IPS-20b (cell line): Measurements from ENCODE around the gene IPO8.
"Not testable (repeated sequence)": the region's sequence is repeated elsewhere in the genome, so short reads cannot be mapped to it uniquely, and the experiment has no call there.

ENCODE experiments used
- H3K27ac ChIP-seq: one replicate; pipeline ENCODE4 v1.5.1; 2013; ENCODE audit warnings: low read length
- H3K27me3 ChIP-seq: 2 replicates; pipeline ENCODE4 v1.6.1; 2013; ENCODE audit warnings: mild to moderate bottlenecking, low read length, inconsistent platforms; ENCODE audit not compliant: insufficient read depth
- H3K36me3 ChIP-seq: 2 replicates; pipeline ENCODE4 v1.6.1; 2013; ENCODE audit warnings: low read depth, mild to moderate bottlenecking, inconsistent platforms, low read length, moderate library complexity; ENCODE audit not compliant: insufficient read depth
- H3K4me1 ChIP-seq: 2 replicates; pipeline ENCODE4 v1.6.1; 2013; ENCODE audit warnings: mild to moderate bottlenecking, control low read depth, inconsistent platforms, low read length, moderate library complexity; ENCODE audit not compliant: insufficient read depth
- H3K4me3 ChIP-seq: 2 replicates; pipeline ENCODE4 v1.5.1; 2013; ENCODE audit warnings: mild to moderate bottlenecking, low read length, inconsistent platforms
- H3K9ac ChIP-seq: 2 replicates; pipeline ENCODE4 v1.6.1; 2013; ENCODE audit warnings: low read depth, mild to moderate bottlenecking, inconsistent platforms, low read length, moderate library complexity
- H3K9me3 ChIP-seq: 2 replicates; pipeline ENCODE4 v1.6.1; 2013; ENCODE audit warnings: mild to moderate bottlenecking, low read depth, low read length, inconsistent platforms; ENCODE audit not compliant: insufficient read depth

The IPO8 gene

DNA sequence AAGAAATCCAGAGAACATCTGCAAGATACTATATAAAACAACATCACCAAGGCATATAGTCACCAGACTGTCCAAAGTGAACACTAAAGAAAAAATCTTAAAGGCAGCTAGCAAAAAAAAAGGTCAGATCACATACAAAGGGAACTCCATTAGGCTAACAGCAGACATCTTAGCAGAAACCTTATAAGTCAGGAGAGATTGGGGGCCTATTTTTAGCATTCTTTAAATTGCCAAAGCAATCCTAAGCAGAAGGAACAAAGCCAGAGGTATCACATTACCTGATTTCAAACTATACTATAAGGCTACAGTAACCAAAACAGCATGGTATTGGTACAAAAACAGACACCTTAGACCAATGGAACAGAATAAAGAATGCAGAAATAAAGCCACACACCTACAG, 92.5 kb downstream of the IPO8 start:
- H3K4me1 ChIP-seq: no peaks in the 10 kb centered on the region
- H3K27ac ChIP-seq: no peak overlapping the region
- H3K9ac ChIP-seq: no peak overlapping the region
- no peaks in the 10 kb centered on the region for H3K27me3 ChIP-seq
- H3K36me3 ChIP-seq: no peaks in the 10 kb centered on the region
- no peak overlapping the region for H3K4me3 ChIP-seq
- peaks cover 6% of the 10 kb centered on the region; the same call in 1 of the 2 replicates for H3K9me3 ChIP-seq

GRCh38 chr12:30602678-30603077, 93.0 kb downstream of the IPO8 start:
- H3K27me3 ChIP-seq: no peaks in the 10 kb centered on the region
- no peak overlapping the region for H3K27ac ChIP-seq

GRCh38 chr12:30599608-30600007, 96.1 kb downstream of the IPO8 start:
- no peak overlapping the region for H3K4me3 ChIP-seq
- no peaks in the 10 kb centered on the region for H3K36me3 ChIP-seq
- H3K9me3 ChIP-seq: peaks cover 15% of the 10 kb centered on the region
- H3K4me1 ChIP-seq: no peaks in the 10 kb centered on the region
- no peaks in the 10 kb centered on the region for H3K27me3 ChIP-seq
- H3K27ac ChIP-seq: no peak overlapping the region
- no peak overlapping the region for H3K9ac ChIP-seq

More at GRCh38 chr12:30602678-30603077, 93.0 kb downstream of the IPO8 start:
- no peak overlapping the region for H3K4me3 ChIP-seq
- no peaks in the 10 kb centered on the region for H3K36me3 ChIP-seq
- no peaks in the 10 kb centered on the region for H3K4me1 ChIP-seq
- no peak overlapping the region for H3K9ac ChIP-seq
- H3K9me3 ChIP-seq: peaks cover 6% of the 10 kb centered on the region; the same call in 1 of the 2 replicates

GRCh38 chr12:30598889-30599288, 96.8 kb downstream of the IPO8 start:
- Histone ChIP-seq H3K9ac (no peak overlapping the region), H3K27ac (no peak overlapping the region), H3K4me3 (no peak overlapping the region), H3K27me3 (no peaks in the 10 kb centered on the region), H3K9me3 (peaks cover 15% of the 10 kb centered on the region), H3K4me1 (no peaks in the 10 kb centered on the region), H3K36me3 (no peaks in the 10 kb centered on the region)

GRCh38 chr12:30595742-30596141, 99.9 kb downstream of the IPO8 start:
- no peaks in the 10 kb centered on the region for H3K36me3 ChIP-seq
- peaks cover 9% of the 10 kb centered on the region for H3K9me3 ChIP-seq
- no peaks in the 10 kb centered on the region for H3K27me3 ChIP-seq
- no peak overlapping the region for H3K4me3 ChIP-seq
- no peak overlapping the region for H3K27ac ChIP-seq
- no peaks in the 10 kb centered on the region for H3K4me1 ChIP-seq
- no peak overlapping the region for H3K9ac ChIP-seq

GRCh38 chr12:30594509-30594908, 101.2 kb downstream of the IPO8 start:
- H3K4me1 ChIP-seq: no peaks in the 10 kb centered on the region
- no peaks in the 10 kb centered on the region for H3K36me3 ChIP-seq
- H3K4me3 ChIP-seq: no peak overlapping the region
- H3K27me3 ChIP-seq: no peaks in the 10 kb centered on the region
- no peak overlapping the region for H3K9ac ChIP-seq
- H3K27ac ChIP-seq: no peak overlapping the region
- peaks cover 9% of the 10 kb centered on the region for H3K9me3 ChIP-seq

DNA sequence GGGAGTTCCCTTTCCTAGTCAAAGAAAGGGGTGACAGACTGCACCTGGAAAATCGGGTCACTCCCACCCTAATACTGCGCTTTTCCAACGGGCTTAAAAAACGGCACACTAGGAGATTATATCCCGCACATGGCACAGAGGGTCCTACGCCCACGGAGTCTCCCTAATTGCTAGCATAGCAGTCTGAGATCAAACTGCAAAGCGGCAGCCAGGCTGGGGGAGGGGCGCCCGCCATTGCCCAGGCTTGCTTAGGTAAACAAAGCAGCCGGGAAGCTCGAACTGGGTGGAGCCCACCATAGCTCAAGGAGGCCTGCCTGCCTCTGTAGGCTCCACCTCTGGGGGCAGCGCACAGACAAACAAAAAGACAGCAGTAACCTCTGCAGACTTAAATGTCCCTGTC, 107.1 kb downstream of the IPO8 start:
- H3K9ac ChIP-seq, H3K27ac ChIP-seq, H3K36me3 ChIP-seq, H3K4me3 ChIP-seq, H3K4me1 ChIP-seq, H3K27me3 ChIP-seq: not testable (repeated sequence)
- peaks cover 10% of the 10 kb centered on the region for H3K9me3 ChIP-seq

GRCh38 chr12:30587782-30588181, 107.9 kb downstream of the IPO8 start:
- Histone ChIP-seq H3K27ac (no peak overlapping the region), H3K4me3 (no peak overlapping the region), H3K27me3 (no peaks in the 10 kb centered on the region), H3K9ac (no peak overlapping the region), H3K4me1 (no peaks in the 10 kb centered on the region), H3K36me3 (no peaks in the 10 kb centered on the region), H3K9me3 (peaks cover 10% of the 10 kb centered on the region)

DNA sequence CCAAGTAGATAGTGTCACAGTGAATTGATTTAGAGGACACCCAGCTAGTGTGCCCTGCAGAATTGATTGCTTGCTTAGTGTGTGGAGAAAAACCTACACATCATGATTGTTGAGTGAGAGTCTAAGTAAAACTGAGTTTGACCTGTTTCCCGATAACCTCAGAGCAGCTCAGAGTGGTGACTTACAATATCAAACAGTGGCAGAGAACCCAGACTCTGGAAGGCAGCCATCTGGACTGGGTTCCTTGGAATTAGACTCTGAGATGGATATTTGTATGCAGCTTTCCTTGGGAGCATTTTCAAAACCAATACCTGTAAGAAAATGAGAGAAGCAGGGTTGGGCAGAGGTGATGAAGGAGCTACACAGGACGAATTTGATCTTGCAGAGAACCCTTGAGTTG, 109.8 kb downstream of the IPO8 start:
- Histone ChIP-seq H3K4me1 (no peaks in the 10 kb centered on the region), H3K27ac (no peak overlapping the region), H3K4me3 (no peak overlapping the region), H3K9ac (no peak overlapping the region), H3K27me3 (no peaks in the 10 kb centered on the region), H3K36me3 (no peaks in the 10 kb centered on the region), H3K9me3 (peaks cover 10% of the 10 kb centered on the region)

DNA sequence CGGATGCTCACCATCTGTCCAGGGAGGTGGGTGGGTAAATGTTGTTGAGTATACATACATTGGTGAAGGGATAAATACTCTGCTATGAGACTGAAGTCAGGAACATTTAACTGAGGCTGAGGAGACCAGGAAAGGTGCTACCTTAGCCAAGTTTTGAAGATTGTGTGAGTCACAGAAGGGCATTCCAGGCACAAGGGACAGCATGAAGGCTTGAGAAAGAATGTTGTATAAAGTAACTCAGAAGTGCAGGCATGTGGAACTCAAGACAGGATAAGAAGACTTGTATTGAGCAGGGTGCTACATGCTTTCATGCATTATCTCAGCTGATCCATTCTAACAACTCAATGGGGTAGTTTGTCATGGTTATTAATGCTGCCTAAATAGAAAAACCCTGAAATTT, 112.7 kb downstream of the IPO8 start:
- Histone ChIP-seq H3K36me3 (no peaks in the 10 kb centered on the region), H3K9ac (no peak overlapping the region), H3K9me3 (peaks cover 6% of the 10 kb centered on the region; the same call in 1 of the 2 replicates), H3K27ac (no peak overlapping the region), H3K27me3 (no peaks in the 10 kb centered on the region), H3K4me3 (no peak overlapping the region), H3K4me1 (no peaks in the 10 kb centered on the region)

DNA sequence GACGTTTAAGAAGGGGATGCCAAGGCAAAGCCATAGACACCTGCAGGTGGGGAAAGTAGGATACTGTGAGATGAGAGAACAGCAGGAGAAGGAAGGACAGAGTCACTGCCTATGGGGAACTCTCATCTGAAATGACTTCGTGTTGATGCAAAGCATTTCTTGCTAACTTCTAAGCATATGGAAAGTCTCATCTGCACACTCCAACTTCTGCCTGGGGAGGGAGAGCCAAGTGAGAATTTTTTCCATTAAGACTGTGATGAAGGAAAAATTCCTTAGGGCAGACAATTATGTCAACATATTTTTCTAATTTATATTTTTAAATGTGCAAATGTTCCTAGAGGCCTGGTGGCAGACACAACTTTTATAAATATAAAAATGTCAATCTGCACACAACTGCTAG, 115.3 kb downstream of the IPO8 start:
- no peak overlapping the region for H3K27ac ChIP-seq
- no peaks in the 10 kb centered on the region for H3K4me1 ChIP-seq

More for the DNA sequence above, 115.3 kb downstream of the IPO8 start:
- no peaks in the 10 kb centered on the region for H3K27me3 ChIP-seq
- H3K36me3 ChIP-seq: no peaks in the 10 kb centered on the region
- H3K9ac ChIP-seq: no peak overlapping the region
- no peak overlapping the region for H3K4me3 ChIP-seq
- no peaks in the 10 kb centered on the region; the same call in 1 of the 2 replicates for H3K9me3 ChIP-seq
